Measurements from ENCODE around the gene TSPAN9.

TSPAN9 gene

DNA sequence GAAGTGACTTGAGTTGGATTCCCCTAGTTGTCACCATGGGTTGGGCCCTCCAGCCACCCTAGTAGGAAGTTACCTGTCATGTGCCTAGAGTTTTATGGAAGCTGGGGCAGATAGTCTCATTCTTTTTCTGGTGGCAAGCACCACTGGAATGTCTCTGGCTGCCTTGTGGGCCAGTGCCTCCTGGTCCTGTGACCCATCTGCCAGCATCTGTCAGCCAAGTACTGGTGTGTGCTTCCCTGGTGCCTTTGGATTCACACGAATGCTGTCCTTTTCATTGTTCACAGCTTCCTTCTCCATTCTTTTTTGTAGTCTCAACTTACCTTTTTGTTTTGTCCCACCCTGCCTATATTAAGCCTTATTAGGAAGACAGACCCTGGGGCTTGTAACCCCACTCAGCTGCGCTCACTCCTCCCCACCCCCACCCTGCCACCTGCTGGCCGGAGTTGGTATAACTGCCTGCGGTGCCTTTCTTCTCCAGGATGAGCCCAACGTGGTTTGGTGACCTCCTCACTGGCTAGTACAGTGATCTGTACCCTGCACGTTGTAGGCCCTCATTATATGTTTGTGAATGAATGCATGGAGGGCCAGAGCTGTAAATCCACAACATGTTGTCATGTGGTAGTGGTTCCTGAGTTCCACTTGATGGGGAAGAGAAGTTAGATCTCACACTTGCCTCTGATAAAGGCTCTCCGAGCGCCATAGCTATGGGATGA is 125.7 kb downstream of the TSPAN9 start:
- no peak overlapping the region for H3K27ac Mint-ChIP-seq
- peaks cover 4% of the 10 kb centered on the region for H3K4me1 Mint-ChIP-seq (ENCODE audit: low read depth)
- peaks cover 39% of the 10 kb centered on the region for H3K27me3 Mint-ChIP-seq
- no peak overlapping the region for H3K4me3 Mint-ChIP-seq
- no peaks in the 10 kb centered on the region for H3K9me3 Mint-ChIP-seq
- H3K36me3 Mint-ChIP-seq (ENCODE audit: low read depth) = no peaks in the 10 kb centered on the region

DNA sequence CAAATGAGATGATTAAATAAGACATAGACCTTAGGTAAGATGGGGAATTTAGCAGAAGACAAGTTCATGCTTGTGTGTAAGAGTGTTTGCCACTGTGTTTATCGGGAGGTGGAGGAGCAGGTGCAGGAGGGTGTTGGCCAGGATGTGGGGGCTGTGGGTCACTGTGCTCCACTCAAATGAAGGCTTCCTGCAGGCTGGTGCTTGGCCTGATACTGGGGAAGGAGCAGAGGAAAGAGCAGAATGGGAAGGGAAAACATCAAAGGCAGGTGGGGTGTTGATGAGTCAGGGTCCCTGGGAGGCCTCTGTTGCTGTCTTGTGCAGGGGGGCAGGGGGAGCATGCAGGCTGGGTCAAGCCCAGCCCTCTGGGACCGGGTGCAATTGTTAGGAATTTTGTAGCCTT is 126.5 kb downstream of the TSPAN9 start:
- H3K36me3 Mint-ChIP-seq (ENCODE audit: low read depth) = no peaks in the 10 kb centered on the region
- H3K27me3 Mint-ChIP-seq = peaks cover 39% of the 10 kb centered on the region
- H3K27ac Mint-ChIP-seq = no peak overlapping the region
- peaks cover 4% of the 10 kb centered on the region for H3K4me1 Mint-ChIP-seq (ENCODE audit: low read depth)
- no peaks in the 10 kb centered on the region for H3K9me3 Mint-ChIP-seq
- no peak overlapping the region for H3K4me3 Mint-ChIP-seq

DNA sequence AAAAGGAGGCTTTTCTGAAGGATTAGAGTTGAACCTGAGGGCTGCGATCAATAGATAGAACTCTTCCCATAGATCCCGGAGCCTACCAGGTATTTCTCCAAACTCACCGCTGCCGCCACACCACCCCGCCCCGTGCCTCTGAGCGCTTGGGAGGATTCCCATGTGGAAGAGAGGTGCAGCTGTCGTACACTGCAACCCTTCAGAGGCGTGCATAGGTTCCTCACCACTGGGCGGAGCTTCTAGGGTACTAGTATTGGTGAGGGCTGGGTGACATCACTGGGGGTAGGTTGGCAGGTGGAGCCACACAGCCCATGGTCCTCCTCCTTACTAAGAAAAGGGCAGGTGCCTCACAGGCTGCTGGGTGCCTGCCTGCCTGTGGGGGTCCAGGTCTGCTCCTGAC is 127.0 kb downstream of the TSPAN9 start:
- Mint-ChIP-seq H3K9me3 (no peaks in the 10 kb centered on the region), H3K27me3 (peaks cover 35% of the 10 kb centered on the region), H3K4me3 (no peak overlapping the region), H3K4me1 (ENCODE audit: low read depth) (peaks cover 4% of the 10 kb centered on the region), H3K27ac (no peak overlapping the region), H3K36me3 (ENCODE audit: low read depth) (no peaks in the 10 kb centered on the region)

DNA sequence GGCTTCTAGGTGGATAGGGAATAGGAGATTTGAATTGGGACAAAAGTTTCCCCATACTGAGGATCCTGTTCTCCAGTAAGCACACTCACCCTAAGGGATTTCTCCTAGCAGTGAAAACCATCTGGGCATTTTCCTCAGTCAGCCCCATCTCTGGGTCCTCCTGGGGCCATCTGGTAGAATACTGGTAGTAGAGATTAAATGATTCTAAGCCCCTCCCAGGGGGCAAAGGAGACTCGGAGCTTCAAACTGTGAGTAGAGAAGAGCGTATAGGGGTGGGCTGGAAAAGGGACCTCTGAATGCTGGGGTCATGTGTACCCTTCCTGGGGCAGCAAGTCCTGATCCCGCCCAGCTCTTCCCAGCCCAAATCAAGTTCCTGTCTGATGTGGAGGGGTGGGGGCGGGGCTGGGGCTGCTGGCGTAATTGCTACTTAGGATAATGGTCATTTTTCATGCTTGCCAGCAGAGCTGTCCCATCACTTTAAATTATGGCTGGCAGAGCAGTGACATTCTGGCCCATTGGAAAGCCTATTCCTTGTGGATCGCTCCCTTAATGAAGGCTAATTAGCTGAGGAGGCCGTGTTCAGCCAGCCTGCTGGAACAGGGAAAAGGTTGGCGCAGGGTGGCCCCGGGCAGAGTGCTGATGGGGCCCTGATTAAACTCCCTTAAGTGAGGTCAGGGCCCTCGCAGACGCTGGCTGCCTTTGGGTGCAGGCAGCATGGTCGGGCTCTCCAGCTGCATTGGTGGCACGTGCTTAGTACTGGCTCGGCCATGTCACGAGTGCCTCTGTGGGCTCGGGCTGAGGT is 127.8 kb downstream of the TSPAN9 start:
- H3K4me3 Mint-ChIP-seq = no peak overlapping the region
- peaks cover 4% of the 10 kb centered on the region for H3K4me1 Mint-ChIP-seq (ENCODE audit: low read depth)
- H3K9me3 Mint-ChIP-seq = no peaks in the 10 kb centered on the region
- no peaks in the 10 kb centered on the region for H3K36me3 Mint-ChIP-seq (ENCODE audit: low read depth)
- H3K27me3 Mint-ChIP-seq = peaks cover 28% of the 10 kb centered on the region
- H3K27ac Mint-ChIP-seq = no peak overlapping the region

DNA sequence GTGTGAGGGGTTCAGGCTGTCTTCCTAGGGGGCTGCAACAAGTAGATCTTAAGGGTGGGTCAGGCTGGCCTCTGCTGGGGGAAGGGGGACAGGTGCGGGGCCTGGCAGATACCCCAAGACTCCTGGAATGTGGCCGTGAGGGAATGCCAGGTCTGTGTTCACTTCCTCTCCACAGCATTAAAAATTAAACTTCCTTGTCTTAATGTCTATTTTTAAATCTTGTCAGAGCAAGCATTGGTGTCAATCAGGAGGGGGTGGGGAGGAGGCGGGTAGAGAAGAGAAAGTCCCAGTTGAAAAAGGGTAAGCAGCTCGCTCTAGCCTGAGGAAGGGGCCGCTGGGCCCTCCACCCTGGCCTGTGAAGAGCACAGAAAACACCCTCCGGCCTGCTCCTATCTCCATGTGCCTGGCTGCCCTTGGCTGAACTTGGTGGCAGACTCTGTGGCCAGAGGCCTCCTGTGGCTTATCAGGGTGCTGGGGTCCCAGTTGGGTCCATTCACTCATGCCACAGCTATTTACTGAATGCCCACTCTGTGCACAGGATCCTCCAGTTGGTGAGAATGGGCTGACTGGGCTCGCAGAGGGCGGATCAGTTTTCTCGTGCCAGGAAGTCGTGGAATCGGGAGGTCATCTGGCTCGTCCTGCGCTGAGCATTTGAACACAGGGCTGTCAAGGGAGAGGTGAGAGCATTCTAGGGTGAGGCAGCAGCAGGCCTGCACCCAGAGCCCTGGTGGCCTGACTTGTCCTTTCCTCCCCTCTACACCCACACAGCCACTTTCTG is 128.8 kb downstream of the TSPAN9 start:
- Mint-ChIP-seq H3K4me3 (no peak overlapping the region), H3K27ac (no peak overlapping the region), H3K9me3 (no peaks in the 10 kb centered on the region), H3K36me3 (ENCODE audit: low read depth) (no peaks in the 10 kb centered on the region), H3K27me3 (peaks cover 26% of the 10 kb centered on the region), H3K4me1 (ENCODE audit: low read depth) (peaks cover 4% of the 10 kb centered on the region)

DNA sequence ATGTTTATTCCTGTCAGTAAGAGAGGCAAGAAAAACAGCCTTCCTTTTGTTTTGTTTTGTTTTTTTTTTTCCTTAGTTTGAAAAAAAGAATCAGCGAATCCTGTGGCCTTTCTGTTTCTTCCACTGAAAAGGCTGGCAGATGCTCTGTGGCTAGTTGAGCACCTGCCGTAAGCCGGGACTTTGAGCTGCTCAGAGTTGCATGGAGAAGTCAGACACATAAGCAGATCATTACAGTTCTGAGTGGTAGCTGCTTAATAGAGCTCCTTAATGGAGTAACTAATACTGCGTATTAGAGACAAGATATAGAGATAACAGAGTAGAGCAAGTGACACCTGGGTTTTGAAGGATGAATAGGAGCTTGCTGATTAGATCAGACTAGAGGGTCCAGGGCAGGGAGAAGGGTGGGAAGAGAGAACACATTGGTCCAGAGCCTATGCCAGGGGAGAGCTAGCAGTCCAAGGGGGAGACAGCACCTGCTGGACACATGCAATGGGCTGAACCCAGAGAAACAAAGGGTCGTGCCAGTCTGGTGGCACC is 129.4 kb downstream of the TSPAN9 start:
- H3K9me3 Mint-ChIP-seq = no peaks in the 10 kb centered on the region
- H3K36me3 Mint-ChIP-seq (ENCODE audit: low read depth) = no peaks in the 10 kb centered on the region
- no peaks in the 10 kb centered on the region for H3K4me1 Mint-ChIP-seq (ENCODE audit: low read depth)
- H3K27ac Mint-ChIP-seq = no peak overlapping the region
- peaks cover 19% of the 10 kb centered on the region for H3K27me3 Mint-ChIP-seq
- H3K4me3 Mint-ChIP-seq = no peak overlapping the region

DNA sequence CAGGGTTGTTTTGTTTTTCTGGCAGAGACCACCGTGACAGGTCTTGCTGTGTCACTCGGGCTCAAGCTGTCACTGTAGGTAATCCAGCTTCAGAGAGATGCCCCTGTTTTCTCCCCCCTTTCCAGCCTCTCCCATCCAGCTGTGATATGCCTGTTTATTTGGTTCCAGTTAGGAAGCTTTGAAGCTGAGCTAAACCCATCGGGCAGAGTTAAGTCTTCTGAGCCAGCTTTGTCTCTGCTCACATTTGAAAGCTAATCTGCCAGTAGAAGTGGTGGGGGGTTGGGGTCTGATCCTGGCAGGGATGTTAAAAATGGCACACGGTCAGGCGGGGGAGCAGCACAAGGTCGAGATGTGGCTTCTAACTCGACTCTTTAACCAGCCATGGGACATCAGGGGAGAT is 130.0 kb downstream of the TSPAN9 start:
- Mint-ChIP-seq H3K9me3 (no peaks in the 10 kb centered on the region), H3K36me3 (ENCODE audit: low read depth) (no peaks in the 10 kb centered on the region), H3K27ac (no peak overlapping the region), H3K4me1 (ENCODE audit: low read depth) (no peaks in the 10 kb centered on the region), H3K4me3 (no peak overlapping the region), H3K27me3 (peaks cover 17% of the 10 kb centered on the region)

DNA sequence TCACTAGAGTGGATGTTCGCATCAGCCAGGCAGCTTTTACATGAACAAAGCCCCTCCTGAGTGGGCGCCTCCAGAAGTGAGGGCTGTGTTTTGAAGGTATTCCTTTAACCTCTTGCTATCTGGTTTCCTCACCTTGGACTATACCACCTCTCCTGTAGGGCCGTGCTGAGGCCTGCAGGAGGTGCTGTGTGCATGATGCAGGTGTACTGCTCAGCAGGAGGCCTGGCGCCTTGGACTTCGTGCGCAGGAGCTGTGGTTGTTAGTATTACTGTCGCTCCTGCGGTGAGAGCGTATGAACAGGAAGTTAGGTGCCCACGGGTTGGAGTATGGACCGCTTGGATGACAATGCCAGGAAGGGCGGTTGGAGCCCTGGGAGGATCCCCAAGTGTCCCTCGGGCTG is 130.7 kb downstream of the TSPAN9 start:
- Mint-ChIP-seq H3K27me3 (peaks cover 13% of the 10 kb centered on the region), H3K27ac (no peak overlapping the region), H3K4me1 (ENCODE audit: low read depth) (no peaks in the 10 kb centered on the region), H3K4me3 (no peak overlapping the region), H3K36me3 (ENCODE audit: low read depth) (no peaks in the 10 kb centered on the region), H3K9me3 (no peaks in the 10 kb centered on the region)

DNA sequence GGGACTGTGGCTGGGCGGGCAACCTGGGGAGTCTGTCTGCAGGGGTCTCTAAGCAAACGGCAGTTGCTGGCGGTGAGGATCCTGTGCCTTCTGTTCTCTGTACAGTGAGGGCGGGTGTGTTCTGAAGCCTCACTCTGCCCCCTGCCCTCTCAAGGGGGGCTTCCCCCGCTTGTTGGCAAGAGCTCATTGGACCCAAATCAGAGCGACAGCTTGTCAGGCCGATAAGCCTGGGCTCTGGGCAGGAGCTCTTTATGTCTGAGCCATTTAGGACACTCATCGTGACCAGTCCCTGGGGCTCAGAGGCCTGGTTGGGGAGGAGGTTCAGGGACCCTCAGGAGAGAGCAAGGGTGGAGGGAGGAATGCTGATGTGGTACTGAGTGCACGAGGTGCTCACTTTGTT is 136.0 kb downstream of the TSPAN9 start:
- Mint-ChIP-seq H3K27me3 (no peaks in the 10 kb centered on the region), H3K4me3 (no peak overlapping the region), H3K27ac (no peak overlapping the region), H3K36me3 (ENCODE audit: low read depth) (no peaks in the 10 kb centered on the region), H3K4me1 (ENCODE audit: low read depth) (no peaks in the 10 kb centered on the region), H3K9me3 (no peaks in the 10 kb centered on the region)

DNA sequence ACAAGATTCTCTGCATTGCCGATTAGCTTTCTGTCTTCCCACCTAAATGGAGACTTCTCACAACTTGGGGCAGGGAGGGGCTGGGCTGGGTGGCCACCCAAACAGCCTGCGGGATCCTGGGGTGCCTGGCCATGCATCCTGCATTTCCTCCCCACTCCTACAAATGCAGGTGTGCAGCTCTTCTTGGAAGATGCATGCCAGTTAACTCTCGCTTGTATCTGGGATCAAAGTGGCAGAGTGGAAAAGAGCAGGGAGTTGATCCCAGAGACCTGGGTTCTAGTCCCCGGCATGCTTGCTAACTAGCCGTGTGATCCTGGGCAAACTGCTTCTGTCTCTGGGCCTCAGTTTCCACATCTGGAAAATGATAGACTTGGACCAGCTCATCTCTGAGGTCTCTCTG is 136.6 kb downstream of the TSPAN9 start:
- no peaks in the 10 kb centered on the region for H3K9me3 Mint-ChIP-seq
- H3K36me3 Mint-ChIP-seq (ENCODE audit: low read depth) = no peaks in the 10 kb centered on the region
- H3K4me3 Mint-ChIP-seq = no peak overlapping the region
- no peaks in the 10 kb centered on the region for H3K27me3 Mint-ChIP-seq
- no peaks in the 10 kb centered on the region for H3K4me1 Mint-ChIP-seq (ENCODE audit: low read depth)
- no peak overlapping the region for H3K27ac Mint-ChIP-seq

DNA sequence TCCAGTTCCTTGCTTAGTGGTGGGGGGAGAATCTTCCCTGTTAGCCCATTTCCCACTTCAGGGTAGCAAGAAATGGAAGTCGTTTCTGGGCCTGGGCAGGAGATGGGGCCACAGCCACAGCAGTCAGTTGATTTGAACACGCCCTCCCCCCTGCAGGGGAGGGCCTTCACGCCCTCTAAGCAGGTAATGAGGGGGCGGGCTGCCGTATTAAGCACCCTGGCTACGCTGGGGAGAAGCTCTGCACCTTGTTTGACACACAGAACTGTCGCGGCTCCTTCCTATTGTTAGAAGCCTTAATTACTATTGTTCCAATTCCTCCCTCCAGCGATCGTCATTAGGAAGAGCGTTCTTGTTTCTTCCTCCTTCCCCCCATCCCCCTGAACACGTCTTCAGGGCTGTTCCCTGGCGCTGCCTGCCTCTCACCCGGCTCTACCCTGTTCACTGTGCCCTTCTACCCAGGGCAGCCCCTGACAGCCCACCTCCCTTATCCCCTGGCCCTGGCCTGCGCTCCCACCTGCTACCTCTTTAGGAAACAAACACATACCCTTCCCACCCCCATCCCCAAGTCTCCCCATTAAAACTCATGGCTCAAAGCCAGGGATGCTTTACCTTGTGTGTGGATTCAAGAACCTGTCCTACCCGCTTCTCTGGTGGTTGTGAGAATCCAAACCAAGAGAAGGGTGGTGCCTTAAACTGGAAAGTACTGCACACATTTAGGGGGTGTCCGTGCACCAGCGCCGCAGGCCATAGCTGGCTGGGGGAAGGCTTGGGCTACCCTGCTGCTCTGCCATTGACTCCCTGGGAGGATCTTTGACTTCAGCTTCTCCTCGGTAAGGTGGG is 137.6 kb downstream of the TSPAN9 start:
- no peak overlapping the region for H3K27ac Mint-ChIP-seq
- H3K4me3 Mint-ChIP-seq = no peak overlapping the region
- H3K9me3 Mint-ChIP-seq = no peaks in the 10 kb centered on the region
- no peaks in the 10 kb centered on the region for H3K4me1 Mint-ChIP-seq (ENCODE audit: low read depth)
- H3K36me3 Mint-ChIP-seq (ENCODE audit: low read depth) = no peaks in the 10 kb centered on the region
- no peaks in the 10 kb centered on the region for H3K27me3 Mint-ChIP-seq

DNA sequence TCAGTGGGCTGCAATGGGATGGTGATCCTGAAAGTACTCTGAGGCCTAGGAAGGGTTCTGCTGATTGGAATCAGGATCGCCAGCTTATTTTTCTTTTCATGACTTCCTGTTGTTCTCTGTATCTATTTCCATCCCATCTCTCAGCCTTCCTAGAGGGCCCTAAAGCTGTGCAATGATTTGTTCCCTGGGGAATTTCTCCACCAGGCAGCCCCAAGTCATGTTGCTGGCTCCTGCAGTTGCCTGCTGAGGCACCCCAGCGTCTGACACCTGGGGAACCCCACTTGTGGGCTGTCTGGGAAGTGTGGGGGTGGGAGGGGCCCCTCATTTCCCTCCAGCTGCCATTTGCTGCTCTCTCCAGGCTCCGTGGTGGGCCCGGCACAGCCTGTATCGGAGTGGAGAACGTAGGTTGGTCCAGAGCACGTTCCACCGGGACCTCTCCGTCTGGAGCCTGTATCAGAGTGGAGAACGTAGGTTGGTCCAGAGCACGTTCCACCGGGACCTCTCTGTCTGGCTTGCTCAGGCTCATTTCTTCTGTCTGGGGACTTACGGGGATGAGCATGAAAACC is 138.3 kb downstream of the TSPAN9 start:
- Mint-ChIP-seq H3K36me3 (ENCODE audit: low read depth) (no peaks in the 10 kb centered on the region), H3K4me1 (ENCODE audit: low read depth) (no peaks in the 10 kb centered on the region), H3K4me3 (no peak overlapping the region), H3K9me3 (no peaks in the 10 kb centered on the region), H3K27ac (no peak overlapping the region), H3K27me3 (no peaks in the 10 kb centered on the region)

DNA sequence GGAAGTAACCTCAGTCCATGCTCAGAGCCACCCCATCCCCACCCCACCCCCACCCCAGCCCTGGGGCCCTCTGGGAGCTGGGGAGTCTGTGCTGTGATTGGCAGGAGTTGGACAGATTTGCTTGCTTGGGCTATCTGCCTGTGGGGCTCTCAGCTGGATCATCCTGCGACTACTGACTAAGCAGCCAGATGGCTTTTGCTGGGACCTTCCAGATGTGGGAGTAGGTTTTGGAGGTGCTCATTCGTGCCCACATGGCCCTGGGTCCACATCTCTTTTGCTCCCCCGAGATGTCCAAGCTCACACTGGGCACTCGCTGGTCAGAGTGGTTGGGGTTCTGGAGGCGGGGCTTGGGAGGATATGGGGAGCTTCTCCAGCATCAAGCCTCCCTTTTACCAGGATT is 138.9 kb downstream of the TSPAN9 start:
- H3K4me3 Mint-ChIP-seq = no peak overlapping the region
- H3K27me3 Mint-ChIP-seq = no peaks in the 10 kb centered on the region
- H3K27ac Mint-ChIP-seq = no peak overlapping the region
- no peaks in the 10 kb centered on the region for H3K4me1 Mint-ChIP-seq (ENCODE audit: low read depth)
- no peaks in the 10 kb centered on the region for H3K9me3 Mint-ChIP-seq
- H3K36me3 Mint-ChIP-seq (ENCODE audit: low read depth) = no peaks in the 10 kb centered on the region

Measured in stimulated activated naive CD8-positive, alpha-beta T cell treated with anti-CD3 and anti-CD28 coated beads, Interleukin-15, Interleukin-2, amounts not matched to agents 100 ng/mL and 50 ng/mL, for 24 hours (primary cell).